ENCODE measurements around the gene SLIT3. TPM values are rescaled to one million over a fixed set of nuclear protein-coding genes. Genes with fewer than 3 reads are reported as not detected.

SLIT3 gene
- total RNA-seq, 2 experiments from 2014 or later = not detected

- no peaks in the 10 kb centered on the region for H3K36me3 ChIP-seq (ENCODE audit: insufficient read depth, low read length)
- no peak for ATAC-seq (ENCODE audit: poor library complexity)
- ChIA-PET CTCF (no interaction called here), POLR2A (no interaction called here)
- intact Hi-C loops (cut with DNase I, micrococcal nuclease) = no loop called here
- no peaks in the 10 kb centered on the region for H3K36me3 Mint-ChIP-seq (ENCODE audit: low read depth)
- H3K9me3 Mint-ChIP-seq = peaks cover 6% of the 10 kb centered on the region
- DNase-seq = no peak
- no peaks in the 10 kb centered on the region for H3K27me3 ChIP-seq (ENCODE audit: control insufficient read depth in 1 of 2, insufficient read depth in 2 of 2, low read length in 2 of 2)
- no peaks in the 10 kb centered on the region for H3K4me1 Mint-ChIP-seq (ENCODE audit: low read depth)
- no peaks in the 10 kb centered on the region for H3K4me1 ChIP-seq (ENCODE audit: insufficient read depth, low read length)
- H3K4me3 ChIP-seq (ENCODE audit: low read length) = no peak overlapping the region
- H3K9me3 ChIP-seq (ENCODE audit: control insufficient read depth in 1 of 2, insufficient read depth in 1 of 2, low read length in 2 of 2) = peaks cover 0 to 8% of the 10 kb centered on the region in 2 experiments
- peaks cover 7% of the 10 kb centered on the region for H3K27me3 Mint-ChIP-seq
- H3K4me3 Mint-ChIP-seq = no peak overlapping the region
- no peak overlapping the region for H3K27ac ChIP-seq (ENCODE audit: low read depth in 1 of 2, low read length in 2 of 2)
- no peak overlapping the region for H3K27ac Mint-ChIP-seq
- no peak for TF ChIP-seq CTCF (IDR thresholded peaks at IDR 0.05)
These were observed 126.0 kb downstream of the SLIT3 start for GRCh38 chr5:169174923-169175322.

GRCh38 chr5:169173372-169173771, 127.6 kb downstream of the SLIT3 start:
- H3K36me3 ChIP-seq (ENCODE audit: insufficient read depth, low read length) = no peaks in the 10 kb centered on the region
- no peak overlapping the region for H3K4me3 ChIP-seq (ENCODE audit: low read length)
- H3K27ac Mint-ChIP-seq = no peak overlapping the region
- peaks cover 16% of the 10 kb centered on the region for H3K27me3 Mint-ChIP-seq
- ChIA-PET CTCF (no interaction called here), POLR2A (no interaction called here)
- no peak overlapping the region for H3K4me3 Mint-ChIP-seq
- peaks cover 0 to 8% of the 10 kb centered on the region in 2 experiments for H3K9me3 ChIP-seq (ENCODE audit: control insufficient read depth in 1 of 2, insufficient read depth in 1 of 2, low read length in 2 of 2)
- peaks cover 6% of the 10 kb centered on the region for H3K9me3 Mint-ChIP-seq
- H3K27ac ChIP-seq (ENCODE audit: low read depth in 1 of 2, low read length in 2 of 2) = no peak overlapping the region
- no peaks in the 10 kb centered on the region for H3K4me1 Mint-ChIP-seq (ENCODE audit: low read depth)
- peaks cover 0 to 5% of the 10 kb centered on the region in 2 experiments for H3K27me3 ChIP-seq (ENCODE audit: control insufficient read depth in 1 of 2, insufficient read depth in 2 of 2, low read length in 2 of 2)
- no peaks in the 10 kb centered on the region for H3K4me1 ChIP-seq (ENCODE audit: insufficient read depth, low read length)
- intact Hi-C loops (cut with DNase I, micrococcal nuclease) = no loop called here
- no peak for TF ChIP-seq CTCF (IDR thresholded peaks at IDR 0.05)
- no peaks in the 10 kb centered on the region for H3K36me3 Mint-ChIP-seq (ENCODE audit: low read depth)
- DNase-seq (no peak), ATAC-seq (ENCODE audit: poor library complexity) (no peak)

GRCh38 chr5:169171515-169171914, 129.4 kb downstream of the SLIT3 start:
- ChIA-PET POLR2A (no interaction called here), CTCF (no interaction called here)
- Histone ChIP-seq H3K4me1 (ENCODE audit: insufficient read depth, low read length) (no peaks in the 10 kb centered on the region), H3K9me3 (ENCODE audit: control insufficient read depth in 1 of 2, insufficient read depth in 1 of 2, low read length in 2 of 2) (peaks cover 0 to 14% of the 10 kb centered on the region in 2 experiments), H3K27me3 (ENCODE audit: control insufficient read depth in 1 of 2, insufficient read depth in 2 of 2, low read length in 2 of 2) (peaks cover 0 to 5% of the 10 kb centered on the region in 2 experiments), H3K4me3 (ENCODE audit: low read length) (no peak overlapping the region), H3K36me3 (ENCODE audit: insufficient read depth, low read length) (no peaks in the 10 kb centered on the region), H3K27ac (ENCODE audit: low read depth in 1 of 2, low read length in 2 of 2) (no peak overlapping the region)
- peaks cover 27% of the 10 kb centered on the region for H3K27me3 Mint-ChIP-seq
- no peak overlapping the region for H3K27ac Mint-ChIP-seq
- TF ChIP-seq CTCF (IDR thresholded peaks at IDR 0.05) = no peak
- DNase-seq (no peak), ATAC-seq (ENCODE audit: poor library complexity) (no peak)
- H3K4me1 Mint-ChIP-seq (ENCODE audit: low read depth) = no peaks in the 10 kb centered on the region
- no peaks in the 10 kb centered on the region for H3K36me3 Mint-ChIP-seq (ENCODE audit: low read depth)
- intact Hi-C loops (cut with DNase I, micrococcal nuclease) = no loop called here
- peaks cover 9% of the 10 kb centered on the region for H3K9me3 Mint-ChIP-seq
- H3K4me3 Mint-ChIP-seq = no peak overlapping the region
